Esophagus muscularis mucosa (tissue), 4 donors: ENCODE data around the gene SPON1. TPM values are rescaled to one million over a fixed set of nuclear protein-coding genes. Genes with fewer than 3 reads are reported as not detected.

ENCODE experiments used
- DNase-seq: peaks from one replicate; pipeline ENCODE4 v3.0.0-alpha.2; 2017; ENCODE audit errors: extremely low spot score
- H3K27ac ChIP-seq, 4 donors: fragments of 200-600 bp; sonication (generic); replicated peaks in 1 of 4; 1 replicate in 3 of 4; 2 replicates in 1 of 4; pipeline ENCODE4 v1.5.1; 2016 to 2019; ENCODE audit warnings: mild to moderate bottlenecking in 1 of 4
- H3K27me3 ChIP-seq, 4 donors: fragments of 200-600 bp; sonication (generic); one replicate each; pipeline versions ENCODE4 v1.5.1 to v1.6.0; 2016 to 2019
- H3K36me3 ChIP-seq, 4 donors: fragments of 200-600 bp; sonication (generic); one replicate each; pipeline ENCODE4 v1.5.1; 2016 to 2019
- H3K4me1 ChIP-seq, 4 donors: fragments of 200-600 bp; sonication (generic); one replicate each; pipeline ENCODE4 v1.5.1; 2016 to 2019
- H3K4me3 ChIP-seq, 4 donors: fragments of 200-600 bp; sonication (generic); 1 replicate in 2 of 4; 2 replicates in 2 of 4; pipeline ENCODE4 v1.5.1; 2016 to 2019; ENCODE audit warnings: mild to moderate bottlenecking in 4 of 4, moderate library complexity in 1 of 4
- H3K9me3 ChIP-seq, 4 donors: fragments of 200-600 bp; sonication (generic); 1 replicate in 3 of 4; 2 replicates in 1 of 4; pipeline ENCODE4 v1.5.1; 2016 to 2019
- CTCF ChIP-seq, 3 experiments: fragments of 200-600 bp in 2 of 3; fragments of 450-650 bp in 1 of 3; sonication (generic) in 2 of 3; IDR thresholded peaks; one replicate each; pipeline ENCODE4 v1.5.1; 2017 to 2019; ENCODE audit warnings: antibody characterized with exemption in 3 of 3, mild to moderate bottlenecking in 2 of 3, moderate library complexity in 1 of 3
- EP300 ChIP-seq: sonication (generic); formaldehyde crosslinking; IDR thresholded peaks from one replicate; pipeline ENCODE4 v1.6.1; 2017; ENCODE audit warnings: antibody characterized with exemption
- POLR2A ChIP-seq: fragments of 450-650 bp; IDR thresholded peaks from one replicate; pipeline ENCODE4 v1.6.1; 2017; ENCODE audit warnings: antibody characterized with exemption, moderate library complexity, mild to moderate bottlenecking, low read depth
- POLR2AphosphoS5 ChIP-seq, 2 donors: sonication (generic); formaldehyde crosslinking; IDR thresholded peaks; one replicate each; pipeline ENCODE4 v1.6.1; 2017; ENCODE audit warnings: antibody characterized with exemption in 2 of 2
- WGBS: methylation state at CpG from one replicate; pipeline ENCODE4 v1.1.5; 2018; 5-methylcytosine and 5-hydroxymethylcytosine counted together
- intact Hi-C: fragments of 100-400 bp; cut with DNase I; formaldehyde crosslinking; loops from one replicate; pipeline ENCODE4 v1.15.1; 2023
- total RNA-seq, 4 donors: library from RNA; depleted of rRNA; stranded (reverse); fragments of >200 nt; gene quantifications; one replicate each; pipeline versions ENCODE4 v1.1.0 to v1.2.1, GENCODE V29; 2016

SPON1 gene
- total RNA-seq, 4 donors from 2014 or later, result 12.5 to 25.2 (median 19.2) TPM

- TF ChIP-seq POLR2AphosphoS5 (IDR thresholded peaks at IDR 0.05), result no peak
- no peak for TF ChIP-seq CTCF (IDR thresholded peaks at IDR 0.05)
- TF ChIP-seq EP300, result no peak
- TF ChIP-seq POLR2A, result no peak
- intact Hi-C loops, result no loop called here
- 65% methylated on average over 2 of the region's 2 CpGs for WGBS
- H3K4me3 ChIP-seq, result no peak overlapping the region
- H3K27me3 ChIP-seq, result no peaks in the 10 kb centered on the region
- H3K36me3 ChIP-seq, result no peaks in the 10 kb centered on the region
- no peak for DNase-seq
- H3K27ac ChIP-seq, result no peak overlapping the region
- H3K9me3 ChIP-seq, result no peaks in the 10 kb centered on the region
- H3K4me1 ChIP-seq, result peaks cover 0 to 16% (median 11%) of the 10 kb centered on the region in 4 donors
These were observed 152.3 kb downstream of the SPON1 start for GRCh38 chr11:14114786-14115185.

GRCh38 chr11:14117632-14118031 lies 155.1 kb downstream of the SPON1 start:
- Histone ChIP-seq H3K27ac (no peak overlapping the region), H3K9me3 (no peaks in the 10 kb centered on the region), H3K4me1 (peaks cover 0 to 16% (median 11%) of the 10 kb centered on the region in 4 donors), H3K4me3 (no peak overlapping the region), H3K27me3 (no peaks in the 10 kb centered on the region), H3K36me3 (no peaks in the 10 kb centered on the region)
- intact Hi-C loops, result no loop called here
- DNase-seq, result no peak
- 43% methylated on average over 1 of the region's 1 CpG for WGBS
- no peak for TF ChIP-seq EP300
- TF ChIP-seq POLR2A, result no peak
- TF ChIP-seq CTCF (IDR thresholded peaks at IDR 0.05), result no peak
- no peak for TF ChIP-seq POLR2AphosphoS5 (IDR thresholded peaks at IDR 0.05)

GRCh38 chr11:14118072-14118471 lies 155.5 kb downstream of the SPON1 start:
- no peak overlapping the region for H3K4me3 ChIP-seq

GRCh38 chr11:14119357-14119756 lies 156.8 kb downstream of the SPON1 start:
- DNase-seq, result peak; percentile 77
- intact Hi-C loops, result no loop called here
- H3K27ac ChIP-seq, result no peak overlapping the region
- no peaks in the 10 kb centered on the region for H3K9me3 ChIP-seq
- 100% methylated on average over 2 of the region's 2 CpGs for WGBS
- no peaks in the 10 kb centered on the region for H3K27me3 ChIP-seq
- no peaks in the 10 kb centered on the region for H3K36me3 ChIP-seq
- peaks cover 0 to 14% (median 11%) of the 10 kb centered on the region in 4 donors for H3K4me1 ChIP-seq
- TF ChIP-seq EP300 (no peak), CTCF (IDR thresholded peaks at IDR 0.05) (no peak), POLR2A (no peak)
- H3K4me3 ChIP-seq, result no peak overlapping the region

More at GRCh38 chr11:14118072-14118471, 155.5 kb downstream of the SPON1 start:
- peaks cover 0 to 16% (median 11%) of the 10 kb centered on the region in 4 donors for H3K4me1 ChIP-seq
- H3K36me3 ChIP-seq, result no peaks in the 10 kb centered on the region
- intact Hi-C loops, result no loop called here
- H3K27ac ChIP-seq, result no peak overlapping the region
- H3K27me3 ChIP-seq, result no peaks in the 10 kb centered on the region
- H3K9me3 ChIP-seq, result no peaks in the 10 kb centered on the region
- DNase-seq, result no peak
- no peak for TF ChIP-seq POLR2A
- 27% methylated on average over 1 of the region's 1 CpG for WGBS

GRCh38 chr11:14124350-14124749 lies 161.8 kb downstream of the SPON1 start:
- H3K4me1 ChIP-seq, result no peaks in the 10 kb centered on the region
- intact Hi-C loops, result no loop called here
- WGBS, result 44% methylated on average over 3 of the region's 3 CpGs

More at GRCh38 chr11:14124350-14124749, 161.8 kb downstream of the SPON1 start:
- peak; percentile 83 for DNase-seq
- Histone ChIP-seq H3K36me3 (no peaks in the 10 kb centered on the region), H3K27me3 (no peaks in the 10 kb centered on the region), H3K9me3 (no peaks in the 10 kb centered on the region), H3K27ac (no peak overlapping the region), H3K4me3 (no peak overlapping the region)
- TF ChIP-seq POLR2A, result no peak
- no peak for TF ChIP-seq EP300
- TF ChIP-seq CTCF (IDR thresholded peaks at IDR 0.05), result no peak
- no peak for TF ChIP-seq POLR2AphosphoS5 (IDR thresholded peaks at IDR 0.05)
